Neutrophil (primary cell): ENCODE measurements around the gene PRRC1.
"Not testable (repeated sequence)": the region's sequence is repeated elsewhere in the genome, so short reads cannot be mapped to it uniquely, and the experiment has no call there.

ENCODE experiments used
- H3K27ac ChIP-seq: fragments of 200-600 bp; sonication (generic); 2 replicates; pipeline ENCODE4 v1.5.1; 2016; ENCODE audit warnings: mild to moderate bottlenecking, moderate library complexity
- H3K27me3 ChIP-seq: fragments of 200-600 bp; sonication (generic); 2 replicates; pipeline ENCODE4 v1.6.0; 2016; ENCODE audit warnings: mild to moderate bottlenecking
- H3K36me3 ChIP-seq: fragments of 200-600 bp; sonication (generic); 2 replicates; pipeline ENCODE4 v1.5.1; 2017
- H3K4me1 ChIP-seq, 2 experiments: fragments of 200-600 bp in 1 of 2; sonication (generic) in 1 of 2; 1 replicate in 1 of 2; 2 replicates in 1 of 2; pipeline versions ENCODE4 v1.5.1 to v1.6.1; 2013 to 2016; ENCODE audit warnings: low read depth in 1 of 2, low read length in 1 of 2, mild to moderate bottlenecking in 1 of 2, moderate library complexity in 1 of 2; ENCODE audit not compliant: control insufficient read depth in 1 of 2, insufficient read depth in 1 of 2
- H3K4me3 ChIP-seq, 2 experiments: fragments of 200-600 bp in 1 of 2; sonication (generic) in 1 of 2; 1 replicate in 1 of 2; 2 replicates in 1 of 2; pipeline ENCODE4 v1.5.1; 2013 to 2016; ENCODE audit warnings: low read depth in 1 of 2, low read length in 1 of 2, mild to moderate bottlenecking in 1 of 2, moderate library complexity in 1 of 2
- H3K9me3 ChIP-seq: fragments of 200-600 bp; sonication (generic); 2 replicates; pipeline ENCODE4 v1.5.1; 2016
- CTCF ChIP-seq: fragments of 200-600 bp; sonication (generic); IDR thresholded peaks from 2 replicates; pipeline ENCODE4 v1.5.1; 2016; ENCODE audit warnings: antibody characterized with exemption

Gene PRRC1

DNA sequence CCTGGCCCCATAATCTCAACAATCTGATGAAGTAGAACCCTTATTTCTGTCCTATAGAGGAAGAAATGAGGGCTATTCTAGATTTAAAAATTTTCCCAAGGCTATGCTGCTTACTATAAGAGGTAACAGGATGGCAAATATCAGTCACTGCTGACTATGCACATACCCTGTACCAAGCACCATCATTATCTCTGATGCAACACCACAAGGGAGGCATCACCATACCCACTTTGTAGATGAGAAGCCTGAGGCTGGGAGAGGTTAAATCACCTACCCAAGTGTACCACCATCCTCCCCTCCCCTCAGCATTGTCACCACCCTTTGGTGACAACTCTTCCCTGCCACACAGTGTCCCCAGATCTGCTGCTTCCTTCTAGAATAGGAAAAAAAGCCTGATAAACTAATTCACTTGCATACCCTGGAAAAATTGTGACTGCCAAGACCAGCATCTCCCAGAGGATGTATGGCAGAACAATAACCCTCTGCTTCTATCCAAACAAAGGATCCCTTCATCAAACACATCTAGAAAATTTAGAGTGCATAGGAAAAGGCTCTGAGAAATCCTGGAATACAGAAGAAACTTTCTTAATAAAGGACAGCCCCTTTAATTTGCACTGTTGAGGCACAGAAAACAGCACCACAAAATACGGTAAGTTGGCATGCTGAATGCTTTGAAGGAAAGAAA lies 48.3 kb downstream of the PRRC1 start:
- TF ChIP-seq CTCF, result no peak
- Histone ChIP-seq H3K4me1 (peaks cover 38 to 45% of the 10 kb centered on the region in 2 experiments), H3K27me3 (no peaks in the 10 kb centered on the region), H3K9me3 (no peaks in the 10 kb centered on the region), H3K27ac (no peak overlapping the region), H3K36me3 (no peaks in the 10 kb centered on the region), H3K4me3 (no peak overlapping the region)

DNA sequence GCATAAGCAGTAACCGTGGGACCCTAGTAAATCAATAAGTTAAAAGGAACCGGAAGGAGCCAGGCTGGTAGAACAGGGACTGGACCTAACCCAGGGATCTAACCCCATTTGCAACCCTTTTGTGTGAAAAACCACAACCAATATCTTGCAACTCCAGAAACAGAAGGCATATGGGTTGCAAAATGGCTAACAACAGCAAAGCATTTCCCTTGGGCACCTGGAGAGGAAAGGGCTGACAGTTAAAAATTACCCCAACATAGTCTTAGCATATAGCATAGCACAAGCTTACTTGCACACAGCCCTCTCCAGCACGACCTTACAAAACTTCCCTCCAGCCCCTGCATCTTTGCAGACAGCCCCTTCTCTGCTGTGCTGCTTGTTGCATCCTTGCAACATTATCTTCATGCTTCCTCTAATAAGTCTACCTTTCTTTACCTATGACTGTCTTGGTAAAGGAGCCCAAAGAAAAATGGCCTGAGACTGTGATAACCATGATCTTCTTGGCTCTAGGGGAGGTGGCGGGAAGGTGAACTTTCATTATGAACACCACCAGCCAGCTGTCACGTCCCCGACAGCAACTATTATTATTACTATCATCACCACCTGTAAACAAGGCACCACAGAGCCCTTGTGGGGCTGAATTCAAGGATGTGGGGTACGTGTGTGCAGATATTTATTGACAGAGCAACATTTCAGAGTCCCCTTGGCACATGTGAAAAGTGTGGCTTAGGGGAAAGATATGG lies 49.8 kb downstream of the PRRC1 start:
- no peaks in the 10 kb centered on the region for H3K27me3 ChIP-seq
- TF ChIP-seq CTCF, result no peak
- no peaks in the 10 kb centered on the region for H3K36me3 ChIP-seq
- no peak overlapping the region for H3K4me3 ChIP-seq
- H3K4me1 ChIP-seq, result peaks cover 44 to 45% of the 10 kb centered on the region in 2 experiments
- H3K9me3 ChIP-seq, result no peaks in the 10 kb centered on the region
- H3K27ac ChIP-seq, result peak overlapping the region; percentile 11

DNA sequence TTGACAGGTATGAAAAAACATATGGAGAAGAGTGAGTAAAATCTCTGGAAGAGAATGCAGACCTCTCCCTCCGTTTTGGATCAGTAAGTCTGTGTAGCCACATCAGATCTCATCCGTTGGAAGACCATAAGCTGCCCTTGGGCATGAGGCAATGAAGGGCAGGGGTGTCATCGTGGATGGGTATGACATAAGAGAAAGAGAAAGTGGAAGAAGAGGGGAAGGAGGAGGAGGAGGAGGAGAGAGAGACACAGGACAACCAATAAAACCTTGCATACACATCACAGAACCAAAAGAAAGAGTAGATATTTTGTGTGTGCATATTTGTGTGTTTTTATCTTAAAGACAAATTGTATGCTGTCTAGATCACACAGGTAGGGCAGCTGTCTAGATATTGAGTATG lies 50.7 kb downstream of the PRRC1 start:
- Histone ChIP-seq H3K27ac (no peak overlapping the region), H3K27me3 (no peaks in the 10 kb centered on the region), H3K36me3 (no peaks in the 10 kb centered on the region), H3K4me3 (no peak overlapping the region), H3K4me1 (peaks cover 35 to 36% of the 10 kb centered on the region in 2 experiments), H3K9me3 (no peaks in the 10 kb centered on the region)
- TF ChIP-seq CTCF, result no peak

GRCh38 chr5:127569471-127569870 lies 52.0 kb downstream of the PRRC1 start:
- H3K36me3 ChIP-seq, H3K9me3 ChIP-seq, H3K27ac ChIP-seq, H3K4me3 ChIP-seq, H3K27me3 ChIP-seq: not testable (repeated sequence)
- peaks cover 29 to 30% of the 10 kb centered on the region in 2 experiments for H3K4me1 ChIP-seq

- Histone ChIP-seq H3K4me3 (no peak overlapping the region), H3K36me3 (no peaks in the 10 kb centered on the region), H3K27ac (no peak overlapping the region), H3K27me3 (no peaks in the 10 kb centered on the region), H3K9me3 (no peaks in the 10 kb centered on the region), H3K4me1 (peaks cover 20 to 25% of the 10 kb centered on the region in 2 experiments)
- no peak for TF ChIP-seq CTCF
These were observed 54.1 kb downstream of the PRRC1 start for GRCh38 chr5:127571314-127572131.
